HAP-1 (cell line): Measurements from ENCODE around the gene ARV1.

Experiments used
- DNase-seq, 2 experiments: peaks; one replicate each; pipeline ENCODE4 v3.0.0-alpha.2; 2016 to 2020; ENCODE audit warnings: low spot score in 2 of 2
- H3K27me3 ChIP-seq: fragments of 250-450 bp; sonication (Bioruptor Pico); 2 replicates; pipeline ENCODE4 v1.5.1; 2020; ENCODE audit warnings: low read depth, mild to moderate bottlenecking, moderate library complexity
- H3K36me3 ChIP-seq: fragments of 250-450 bp; sonication (Bioruptor Pico); replicated peaks from 2 replicates; pipeline ENCODE4 v1.5.1; 2020; ENCODE audit warnings: mild to moderate bottlenecking
- H3K4me1 ChIP-seq: fragments of 250-450 bp; sonication (Bioruptor Pico); 2 replicates; pipeline ENCODE4 v1.5.1; 2020; ENCODE audit warnings: mild to moderate bottlenecking
- H3K4me3 ChIP-seq: fragments of 250-450 bp; sonication (Bioruptor Pico); 2 replicates; pipeline ENCODE4 v1.5.1; 2020; ENCODE audit warnings: mild to moderate bottlenecking, moderate library complexity
- H3K9me3 ChIP-seq: fragments of 250-450 bp; sonication (Bioruptor Pico); 2 replicates; pipeline ENCODE4 v1.5.1; 2020; ENCODE audit warnings: mild to moderate bottlenecking, moderate library complexity
- in situ Hi-C: fragments of 300-500 bp; cut with MboI; formaldehyde crosslinking; loops from 3 replicates; pipeline ENCODE4 v1.14.3; 2020; ENCODE audit warnings: low sequenced_read_pairs, inconsistent platforms, mixed read lengths

ARV1 gene

DNA sequence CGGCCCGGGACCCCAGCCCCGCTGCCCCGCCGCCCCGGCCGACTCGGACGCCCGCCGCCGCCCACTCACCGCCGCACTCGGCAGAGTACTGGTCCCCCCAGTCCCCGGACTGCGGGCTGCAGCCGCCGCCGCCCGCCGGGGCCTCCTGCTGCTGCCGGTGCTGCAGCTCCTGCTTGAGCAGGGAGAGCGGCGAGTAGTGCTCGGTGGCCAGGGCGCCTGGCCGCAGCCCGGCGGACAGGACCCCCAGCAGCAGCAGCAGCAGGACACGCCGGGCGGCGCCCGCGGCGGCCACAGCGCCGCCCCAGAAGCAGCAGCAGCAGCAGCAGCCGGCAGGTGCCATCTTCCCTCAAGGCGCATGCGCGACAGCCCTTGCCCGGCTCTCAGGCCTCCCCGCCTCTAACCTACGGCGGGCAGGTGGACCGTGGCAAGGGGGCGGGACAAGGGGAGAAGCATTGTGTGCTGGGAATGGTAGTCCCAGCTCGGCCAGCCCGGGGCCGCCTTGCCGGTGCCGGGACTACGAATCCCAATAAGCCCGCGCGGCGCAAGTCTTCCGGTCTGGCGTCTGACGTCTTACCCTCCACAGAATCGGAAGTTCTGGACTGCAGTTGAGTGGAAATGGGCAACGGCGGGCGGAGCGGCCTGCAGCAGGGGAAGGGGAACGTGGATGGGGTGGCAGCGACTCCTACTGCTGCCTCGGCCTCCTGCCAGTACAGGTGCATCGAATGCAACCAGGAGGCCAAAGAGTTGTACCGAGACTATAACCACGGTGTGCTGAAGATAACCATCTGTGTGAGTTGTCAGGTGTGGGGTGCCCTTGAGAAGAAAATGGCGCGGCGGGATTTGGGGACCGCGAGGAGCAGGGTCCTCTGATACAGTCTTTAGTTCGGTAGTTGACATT lies at the start of gene ARV1, which contains the start of gene TTC13:
ARV1 (plus strand) TSS at position 604 of the 898 bp plus-strand sequence; CDS start at position 616, 12 bp downstream.
TTC13 (minus strand) TSS at position 371 of the 898 bp plus-strand sequence; CDS start at position 340, 31 bp downstream.
- Histone ChIP-seq H3K9me3 (no peaks in the 10 kb centered on the region), H3K36me3 (peaks cover 5% of the 10 kb centered on the region), H3K4me3 (peak within 1 kb of the TSS; percentile 69), H3K4me1 (peaks cover 11% of the 10 kb centered on the region), H3K27me3 (no peaks in the 10 kb centered on the region)
- peak; percentile 98 to 99 for DNase-seq
- in situ Hi-C loops = no loop called here

DNA sequence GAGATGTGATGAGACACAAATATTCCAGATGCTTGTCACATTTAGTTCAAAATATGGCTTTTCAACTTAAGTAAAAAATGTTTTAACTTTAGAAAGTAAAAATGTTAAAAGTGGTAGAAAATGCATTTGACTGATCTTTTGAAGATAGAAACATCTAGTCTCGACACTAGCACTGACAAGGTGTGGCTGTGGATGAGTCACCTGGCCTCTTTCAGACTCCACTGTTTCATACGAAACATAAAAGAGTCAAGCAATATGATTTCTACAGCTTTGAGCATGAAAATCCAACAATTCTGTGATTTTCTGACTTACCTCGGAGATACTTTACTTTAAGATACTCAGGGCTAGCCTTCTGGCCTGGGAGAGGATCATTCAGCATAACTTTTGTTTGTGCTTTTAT lies 47.9 kb upstream of the ARV1 start:
- Histone ChIP-seq H3K4me3 (no peak overlapping the region), H3K36me3 (peaks cover 7% of the 10 kb centered on the region; the same call in 1 of the 2 replicates), H3K27me3 (no peaks in the 10 kb centered on the region), H3K4me1 (no peaks in the 10 kb centered on the region), H3K9me3 (no peaks in the 10 kb centered on the region)
- DNase-seq = no peak
- in situ Hi-C loops = no loop called here

DNA sequence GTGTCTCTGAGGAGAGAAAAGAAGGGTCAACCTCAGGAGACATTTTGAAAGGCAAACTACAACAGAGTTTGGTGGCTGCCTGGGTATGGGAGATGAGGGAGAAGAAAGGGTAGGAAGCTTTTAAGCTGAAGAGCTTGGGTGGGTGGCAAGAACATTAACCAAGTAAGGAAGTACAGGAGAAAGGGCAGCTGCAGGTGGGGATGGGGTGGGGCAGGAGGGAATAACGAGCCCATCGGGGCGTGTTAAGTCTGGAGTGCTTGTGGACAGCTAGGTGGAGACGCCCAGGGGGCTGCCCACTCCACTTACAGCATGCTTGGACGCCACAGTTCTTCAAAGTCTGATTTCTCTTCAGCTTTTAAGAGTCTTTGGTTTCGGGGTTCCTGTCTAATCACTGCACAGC lies 43.0 kb upstream of the ARV1 start:
- in situ Hi-C loops = no loop called here
- no peak for DNase-seq
- no peaks in the 10 kb centered on the region for H3K4me1 ChIP-seq

DNA sequence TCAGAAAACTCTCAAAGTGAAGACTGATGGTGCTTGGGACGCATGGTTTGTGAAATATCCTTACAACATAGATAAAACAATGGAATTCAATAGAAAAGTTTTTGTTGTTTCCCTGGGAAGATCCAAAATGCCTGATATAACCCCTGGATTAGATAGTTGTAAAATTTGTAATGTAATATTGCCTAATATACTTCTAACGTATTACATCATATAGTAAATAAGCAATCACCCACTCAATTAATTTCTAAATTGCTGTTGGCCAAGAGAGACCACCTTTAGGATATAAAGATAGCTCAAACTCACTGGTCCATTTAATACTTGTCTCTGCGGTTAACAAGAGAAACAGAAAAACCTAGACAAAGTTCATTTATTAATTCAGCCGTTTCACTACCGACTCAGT lies 42.4 kb upstream of the ARV1 start:
- H3K9me3 ChIP-seq = no peaks in the 10 kb centered on the region
- H3K27me3 ChIP-seq = no peaks in the 10 kb centered on the region
- H3K36me3 ChIP-seq = no peaks in the 10 kb centered on the region
- DNase-seq = no peak
- H3K4me1 ChIP-seq = no peaks in the 10 kb centered on the region
- in situ Hi-C loops = no loop called here
- no peak overlapping the region for H3K4me3 ChIP-seq

More for the DNA sequence above, 43.0 kb upstream of the ARV1 start:
- Histone ChIP-seq H3K9me3 (no peaks in the 10 kb centered on the region), H3K27me3 (no peaks in the 10 kb centered on the region), H3K36me3 (no peaks in the 10 kb centered on the region), H3K4me3 (no peak overlapping the region)

DNA sequence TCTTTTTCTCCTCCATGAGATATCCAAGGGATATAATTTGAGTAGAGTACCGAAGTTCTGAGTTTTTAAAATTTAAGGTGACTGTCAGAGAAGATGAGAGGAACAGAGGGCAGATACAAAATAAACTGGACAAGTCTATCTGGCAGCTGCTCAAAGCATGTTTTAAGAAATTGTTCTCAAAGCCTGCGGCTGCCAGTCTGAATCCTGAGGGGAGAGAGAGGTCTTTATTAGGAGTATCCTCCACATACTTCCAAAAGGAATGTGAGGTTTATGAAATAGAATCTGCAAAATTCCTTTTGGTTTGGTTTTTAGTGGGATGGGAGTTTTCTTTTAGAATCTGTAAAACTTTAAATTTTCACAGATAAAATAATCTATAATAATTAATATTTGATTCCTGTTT lies 41.5 kb upstream of the ARV1 start:
- in situ Hi-C loops = no loop called here
- no peaks in the 10 kb centered on the region for H3K9me3 ChIP-seq
- H3K36me3 ChIP-seq = no peaks in the 10 kb centered on the region
- H3K27me3 ChIP-seq = no peaks in the 10 kb centered on the region
- H3K4me3 ChIP-seq = no peak overlapping the region
- no peaks in the 10 kb centered on the region for H3K4me1 ChIP-seq
- no peak for DNase-seq

GRCh38 chr1:230938924-230939368 lies 39.9 kb upstream of the ARV1 start:
- in situ Hi-C loops = no loop called here
- no peaks in the 10 kb centered on the region for H3K27me3 ChIP-seq
- no peak for DNase-seq
- no peaks in the 10 kb centered on the region for H3K9me3 ChIP-seq
- H3K4me1 ChIP-seq = no peaks in the 10 kb centered on the region
- no peaks in the 10 kb centered on the region for H3K36me3 ChIP-seq
- H3K4me3 ChIP-seq = no peak overlapping the region

DNA sequence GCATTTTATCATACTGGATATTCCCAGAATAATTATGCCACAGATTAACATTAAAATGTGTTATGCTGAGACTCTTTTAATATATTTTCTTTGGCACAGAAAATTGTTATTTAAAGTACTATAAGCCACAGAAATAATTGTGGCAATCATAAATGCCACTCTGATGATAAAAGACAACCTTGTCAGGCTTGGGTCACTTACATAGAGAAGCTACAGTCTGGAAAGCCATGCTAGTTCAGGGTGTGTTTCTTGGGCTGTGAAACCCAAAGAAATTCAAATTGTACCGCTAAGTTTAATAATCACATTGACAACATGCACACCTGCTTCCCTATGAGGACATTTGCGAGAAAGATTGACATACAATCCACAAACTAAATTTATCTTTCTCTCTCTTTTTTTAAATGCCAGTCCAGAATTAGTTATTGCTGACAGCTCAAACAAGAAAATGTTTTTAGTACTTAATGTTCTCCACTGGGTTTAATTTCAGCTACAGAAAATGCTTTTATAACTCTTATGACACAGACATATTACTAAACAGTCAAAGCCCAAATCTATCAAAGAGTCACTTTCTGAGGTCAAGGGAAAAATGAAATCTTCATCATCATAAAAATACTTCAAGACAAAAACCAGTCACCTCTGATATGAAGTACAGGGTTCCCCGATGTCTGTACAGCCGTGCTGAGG lies 38.9 kb upstream of the ARV1 start:
- H3K36me3 ChIP-seq = no peaks in the 10 kb centered on the region
- H3K9me3 ChIP-seq = no peaks in the 10 kb centered on the region
- no peaks in the 10 kb centered on the region for H3K27me3 ChIP-seq
- no peak overlapping the region for H3K4me3 ChIP-seq
- H3K4me1 ChIP-seq = no peaks in the 10 kb centered on the region
- DNase-seq = no peak
- in situ Hi-C loops = no loop called here

DNA sequence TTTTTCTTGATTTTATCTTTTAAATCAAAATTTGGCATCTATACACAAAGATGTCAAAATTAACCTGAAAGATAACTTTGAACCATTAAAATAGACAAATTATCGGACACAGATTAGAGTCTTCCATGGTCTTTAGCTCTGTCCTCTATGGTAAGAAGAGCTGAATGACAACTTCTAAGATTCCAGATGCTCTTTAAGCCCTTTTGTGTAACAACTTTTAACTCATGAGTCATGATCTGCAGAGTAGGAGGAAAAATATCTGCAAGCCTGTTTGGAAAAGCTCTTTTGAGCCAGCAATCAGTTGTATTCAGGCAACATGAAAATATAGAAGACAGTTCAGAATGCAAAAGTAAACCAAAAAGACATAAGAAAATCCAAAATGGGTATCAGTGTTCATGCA lies 38.0 kb upstream of the ARV1 start:
- Histone ChIP-seq H3K27me3 (no peaks in the 10 kb centered on the region), H3K36me3 (no peaks in the 10 kb centered on the region), H3K4me1 (no peaks in the 10 kb centered on the region), H3K4me3 (no peak overlapping the region), H3K9me3 (no peaks in the 10 kb centered on the region)
- no peak for DNase-seq
- in situ Hi-C loops = no loop called here

- H3K4me3 ChIP-seq = no peak overlapping the region
- H3K4me1 ChIP-seq = no peaks in the 10 kb centered on the region
- in situ Hi-C loops = no loop called here
- no peak for DNase-seq
- no peaks in the 10 kb centered on the region for H3K36me3 ChIP-seq
- no peaks in the 10 kb centered on the region for H3K27me3 ChIP-seq
- no peaks in the 10 kb centered on the region for H3K9me3 ChIP-seq
Measured at GRCh38 chr1:230943048-230943593, 35.8 kb upstream of the ARV1 start.

DNA sequence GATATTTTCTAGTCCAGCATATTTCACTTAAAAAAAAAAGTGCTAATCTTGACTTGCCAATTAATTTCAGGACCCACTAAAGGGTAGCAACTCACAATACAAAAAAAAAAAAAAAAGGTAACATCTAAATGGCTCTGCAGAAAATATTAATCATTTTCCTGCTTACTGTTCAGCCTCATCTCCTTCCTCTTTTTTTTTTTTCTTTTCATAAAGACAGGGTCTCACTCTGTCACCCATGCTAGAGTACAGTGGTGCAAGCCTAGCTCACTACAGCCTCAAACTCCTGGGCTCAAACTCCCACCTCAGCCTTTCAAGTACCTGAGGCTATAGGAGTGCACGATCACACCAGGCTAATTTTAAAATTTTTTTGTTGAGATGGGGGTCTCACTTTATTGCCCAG lies 30.6 kb upstream of the ARV1 start:
- no peak for DNase-seq
- 0 out of 2 replicates have a peak, but pooled peaks cover 6% of the 10 kb centered on the region for H3K4me1 ChIP-seq
- in situ Hi-C loops = no loop called here
- H3K4me3 ChIP-seq = no peak overlapping the region
- no peaks in the 10 kb centered on the region for H3K36me3 ChIP-seq
- H3K9me3 ChIP-seq = no peaks in the 10 kb centered on the region
- no peaks in the 10 kb centered on the region for H3K27me3 ChIP-seq

DNA sequence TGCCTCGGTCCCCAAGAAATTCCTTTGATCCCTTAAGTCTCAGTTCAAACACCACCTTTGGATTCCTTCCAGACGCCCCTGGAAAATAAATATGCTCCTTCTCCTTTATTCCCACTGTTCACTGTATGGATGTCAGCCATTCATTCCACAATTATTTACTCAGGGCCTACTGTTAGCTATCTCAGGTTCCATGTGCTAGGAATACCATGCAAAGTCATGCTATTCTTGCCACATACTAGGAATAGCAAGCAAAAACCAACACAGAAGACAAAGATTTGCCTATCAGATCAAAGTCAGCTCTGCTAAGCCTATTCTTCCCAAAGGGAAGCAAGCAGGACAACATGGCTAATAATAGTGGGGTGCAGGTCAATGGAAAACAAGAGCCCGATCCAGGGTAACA lies 30.0 kb upstream of the ARV1 start:
- no peak for DNase-seq
- peaks cover 5% of the 10 kb centered on the region; the same call in 1 of the 2 replicates for H3K36me3 ChIP-seq
- in situ Hi-C loops = no loop called here
- no peak overlapping the region for H3K4me3 ChIP-seq
- H3K27me3 ChIP-seq = no peaks in the 10 kb centered on the region
- no peaks in the 10 kb centered on the region for H3K9me3 ChIP-seq
- H3K4me1 ChIP-seq = peaks cover 6% of the 10 kb centered on the region; the same call in 1 of the 2 replicates

- Histone ChIP-seq H3K27me3 (no peaks in the 10 kb centered on the region), H3K36me3 (peaks cover 6% of the 10 kb centered on the region; the same call in 1 of the 2 replicates), H3K9me3 (no peaks in the 10 kb centered on the region), H3K4me1 (peaks cover 6% of the 10 kb centered on the region; the same call in 1 of the 2 replicates), H3K4me3 (no peak overlapping the region)
- in situ Hi-C loops = no loop called here
- no peak for DNase-seq
Measured at GRCh38 chr1:230950404-230950803, 28.5 kb upstream of the ARV1 start.

DNA sequence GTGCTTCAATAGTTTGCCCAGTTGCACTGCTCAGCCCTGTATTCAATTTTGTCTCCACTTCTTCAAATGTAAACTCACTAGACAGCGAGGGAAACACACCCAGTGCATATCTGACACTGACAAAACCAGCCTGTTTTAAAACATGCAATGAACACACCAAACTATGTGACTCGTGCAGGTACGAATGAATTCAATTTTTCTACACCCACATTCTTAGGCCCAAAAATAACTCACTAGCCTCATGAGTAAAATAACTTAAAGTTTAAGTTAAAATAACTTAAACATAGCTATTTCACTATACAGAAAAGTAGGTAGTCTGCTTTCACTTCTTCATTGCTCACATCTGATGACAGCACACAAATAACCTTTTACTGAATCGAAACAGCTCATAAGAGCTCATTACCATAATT lies 21.3 kb upstream of the ARV1 start:
- H3K27me3 ChIP-seq = no peaks in the 10 kb centered on the region
- H3K4me1 ChIP-seq = no peaks in the 10 kb centered on the region; the same call in 1 of the 2 replicates
- no peak for DNase-seq
- in situ Hi-C loops = no loop called here
- peaks cover 6% of the 10 kb centered on the region for H3K36me3 ChIP-seq
- H3K4me3 ChIP-seq = no peak overlapping the region
- no peaks in the 10 kb centered on the region for H3K9me3 ChIP-seq

DNA sequence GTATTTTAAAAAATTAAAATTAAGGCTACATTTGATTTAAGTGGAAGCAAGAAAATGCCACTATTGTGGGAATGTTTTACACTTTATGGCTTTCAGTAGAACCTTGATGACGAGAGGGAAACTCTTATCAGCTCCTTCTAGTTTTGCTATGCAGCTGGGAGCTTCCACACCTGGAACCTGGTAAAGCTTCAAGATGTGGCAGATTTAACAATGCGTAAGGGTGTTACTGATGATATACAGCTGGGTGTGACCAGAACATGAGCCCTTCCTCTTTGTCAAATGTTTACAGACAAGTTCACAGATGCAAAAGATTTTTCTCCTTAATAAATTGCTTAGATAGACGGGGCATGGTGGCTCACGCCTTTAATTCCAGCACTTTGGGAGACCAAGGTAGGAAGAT lies 20.5 kb upstream of the ARV1 start:
- no peak for DNase-seq
- no peaks in the 10 kb centered on the region; the same call in 1 of the 2 replicates for H3K4me1 ChIP-seq
- no peaks in the 10 kb centered on the region for H3K27me3 ChIP-seq
- peaks cover 6% of the 10 kb centered on the region for H3K36me3 ChIP-seq
- H3K4me3 ChIP-seq = no peak overlapping the region
- no peaks in the 10 kb centered on the region for H3K9me3 ChIP-seq
- in situ Hi-C loops = no loop called here
